ENCODE results near the gene NCKAP5. TPM values are rescaled to one million over a fixed set of nuclear protein-coding genes. Genes with fewer than 3 reads are reported as not detected.

Gene NCKAP5
- total and polyA plus RNA-seq, 2 experiments from 2014 or later, result 0.65 to 0.86 TPM

DNA sequence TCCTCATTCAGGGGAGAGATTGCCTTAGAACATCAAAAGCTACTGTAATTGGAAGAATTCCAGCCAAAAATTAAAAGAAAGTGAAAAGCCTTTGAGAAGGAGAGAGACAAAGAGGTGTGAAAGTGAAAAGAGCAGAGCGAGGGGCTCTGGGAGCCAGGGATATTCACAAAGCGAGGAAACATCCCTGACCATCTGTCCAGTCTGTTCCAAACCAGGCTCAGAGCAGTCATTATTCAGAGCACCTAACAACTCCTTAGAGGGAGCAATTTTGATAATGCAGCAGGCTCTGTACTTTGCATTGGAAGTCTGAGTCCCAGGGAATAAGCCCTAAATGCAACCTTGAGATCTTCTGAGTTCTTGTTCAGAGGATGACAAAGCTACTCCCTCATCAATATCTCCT lies 779.2 kb downstream of the NCKAP5 start:
- Histone ChIP-seq H3K4me3 (no peak overlapping the region), H3K4me2 (ENCODE audit: unreplicated experiment) (no peak overlapping the region), H3K9me2 (ENCODE audit: insufficient read depth) (no peaks in the 10 kb centered on the region), H3F3A (ENCODE audit: insufficient read depth) (no peaks in the 10 kb centered on the region), H3K9ac (no peak overlapping the region), H3K36me3 (ENCODE audit: low read depth) (no peaks in the 10 kb centered on the region), H3K27me3 (replicated peaks; ENCODE audit: insufficient read depth) (no peaks in the 10 kb centered on the region), H2AFZ (no peak overlapping the region), H4K20me1 (ENCODE audit: insufficient read depth) (no peaks in the 10 kb centered on the region), H3K79me2 (ENCODE audit: insufficient read depth) (no peaks in the 10 kb centered on the region), H3K9me3 (ENCODE audit: low read depth) (no peaks in the 10 kb centered on the region), H3K4me1 (ENCODE audit: insufficient read depth) (no peaks in the 10 kb centered on the region), H3K27ac (no peak overlapping the region)
- 58 to 74% methylated on average over 2 of the region's 2 CpGs for WGBS, 2 experiments (ENCODE audit: low coverage in 1 of 2, low lambda C conversion rate in 2 of 2, missing lambda C conversion rate in 2 of 2)
- DNase-seq, result no peak
- in situ Hi-C loops (cut with MboI), result no loop called here
- TF ChIP-seq EZH2phosphoT487 (IDR thresholded peaks at IDR 0.05; ENCODE audit: insufficient read depth, low read depth), result no peak
- no peak for TF ChIP-seq EZH2 (IDR thresholded peaks at IDR 0.05; ENCODE audit: insufficient read depth, poor library complexity, severe bottlenecking)

DNA sequence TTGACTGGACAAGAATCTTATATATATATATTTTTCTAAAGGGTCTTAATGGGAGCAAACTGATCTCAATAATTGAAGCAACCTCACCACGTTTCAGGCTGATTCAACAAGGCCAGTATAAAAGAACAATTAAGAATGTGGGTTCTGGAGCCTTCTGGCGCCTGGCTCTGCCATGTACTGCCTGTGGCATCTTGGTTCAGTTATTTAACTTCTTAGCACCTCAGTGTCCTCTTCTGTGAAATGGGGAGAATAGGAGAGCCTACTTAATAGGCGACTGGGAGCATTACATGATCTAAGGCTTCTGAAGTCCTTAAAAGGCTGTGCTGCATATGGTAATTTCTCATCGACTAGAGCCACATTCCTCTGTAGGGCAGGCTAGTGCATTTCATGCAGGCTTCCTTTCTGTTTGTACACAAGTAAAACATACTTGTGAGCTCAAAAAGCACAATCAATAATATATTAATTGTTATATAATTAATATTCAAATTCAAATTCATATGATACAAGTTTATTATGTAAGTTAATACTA lies 779.9 kb downstream of the NCKAP5 start:
- Histone ChIP-seq H4K20me1 (ENCODE audit: insufficient read depth) (no peaks in the 10 kb centered on the region), H3K27me3 (replicated peaks; ENCODE audit: insufficient read depth) (no peaks in the 10 kb centered on the region)
- 24 to 35% methylated on average over 4 of the region's 4 CpGs for WGBS, 2 experiments (ENCODE audit: low coverage in 1 of 2, low lambda C conversion rate in 2 of 2, missing lambda C conversion rate in 2 of 2)

DNA sequence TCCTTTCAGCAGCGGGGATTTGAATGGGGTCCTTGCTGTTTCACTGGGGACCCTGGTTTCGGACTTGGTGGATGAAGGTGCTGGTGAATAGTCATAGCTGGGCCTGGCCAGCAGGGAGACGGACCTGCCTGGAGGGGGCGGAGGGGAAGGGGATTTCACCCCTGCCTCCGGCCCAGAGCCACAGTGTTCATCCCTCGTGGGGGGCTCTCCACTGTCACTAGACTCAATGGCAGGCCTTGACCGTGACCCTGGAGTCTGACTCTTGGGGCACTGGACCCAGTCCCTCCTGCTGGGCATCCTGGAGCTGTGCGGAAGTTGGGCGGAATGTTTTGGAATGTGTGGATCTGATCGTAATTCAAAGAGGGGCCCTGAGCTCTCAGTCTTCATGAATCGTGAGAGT lies 784.4 kb downstream of the NCKAP5 start:
- Histone ChIP-seq H3K36me3 (ENCODE audit: low read depth) (no peaks in the 10 kb centered on the region), H3K4me1 (ENCODE audit: insufficient read depth) (no peaks in the 10 kb centered on the region), H3K4me3 (no peak overlapping the region), H3K9me2 (ENCODE audit: insufficient read depth) (no peaks in the 10 kb centered on the region), H3K79me2 (ENCODE audit: insufficient read depth) (no peaks in the 10 kb centered on the region), H3K9me3 (ENCODE audit: low read depth) (no peaks in the 10 kb centered on the region), H4K20me1 (ENCODE audit: insufficient read depth) (no peaks in the 10 kb centered on the region), H3K27me3 (replicated peaks; ENCODE audit: insufficient read depth) (no peaks in the 10 kb centered on the region), H2AFZ (no peak overlapping the region), H3K4me2 (ENCODE audit: unreplicated experiment) (no peak overlapping the region), H3K9ac (no peak overlapping the region), H3K27ac (no peak overlapping the region), H3F3A (ENCODE audit: insufficient read depth) (no peaks in the 10 kb centered on the region)
- DNase-seq, result no peak
- in situ Hi-C loops (cut with MboI), result no loop called here
- TF ChIP-seq EZH2phosphoT487 (IDR thresholded peaks at IDR 0.05; ENCODE audit: insufficient read depth, low read depth) (no peak), EZH2 (IDR thresholded peaks at IDR 0.05; ENCODE audit: insufficient read depth, poor library complexity, severe bottlenecking) (no peak)
- WGBS, 2 experiments (ENCODE audit: low coverage in 1 of 2, low lambda C conversion rate in 2 of 2, missing lambda C conversion rate in 2 of 2), result 66 to 71% methylated on average over 11 of the region's 11 CpGs

More for the DNA sequence above, 779.9 kb downstream of the NCKAP5 start:
- Histone ChIP-seq H3K4me3 (no peak overlapping the region), H3K4me2 (ENCODE audit: unreplicated experiment) (no peak overlapping the region), H2AFZ (no peak overlapping the region), H3K4me1 (ENCODE audit: insufficient read depth) (no peaks in the 10 kb centered on the region), H3F3A (ENCODE audit: insufficient read depth) (no peaks in the 10 kb centered on the region), H3K9me3 (ENCODE audit: low read depth) (no peaks in the 10 kb centered on the region), H3K27ac (no peak overlapping the region), H3K79me2 (ENCODE audit: insufficient read depth) (no peaks in the 10 kb centered on the region), H3K36me3 (ENCODE audit: low read depth) (no peaks in the 10 kb centered on the region), H3K9ac (no peak overlapping the region), H3K9me2 (ENCODE audit: insufficient read depth) (no peaks in the 10 kb centered on the region)
- DNase-seq, result no peak
- in situ Hi-C loops (cut with MboI), result no loop called here
- TF ChIP-seq EZH2 (IDR thresholded peaks at IDR 0.05; ENCODE audit: insufficient read depth, poor library complexity, severe bottlenecking), result no peak
- no peak for TF ChIP-seq EZH2phosphoT487 (IDR thresholded peaks at IDR 0.05; ENCODE audit: insufficient read depth, low read depth)

DNA sequence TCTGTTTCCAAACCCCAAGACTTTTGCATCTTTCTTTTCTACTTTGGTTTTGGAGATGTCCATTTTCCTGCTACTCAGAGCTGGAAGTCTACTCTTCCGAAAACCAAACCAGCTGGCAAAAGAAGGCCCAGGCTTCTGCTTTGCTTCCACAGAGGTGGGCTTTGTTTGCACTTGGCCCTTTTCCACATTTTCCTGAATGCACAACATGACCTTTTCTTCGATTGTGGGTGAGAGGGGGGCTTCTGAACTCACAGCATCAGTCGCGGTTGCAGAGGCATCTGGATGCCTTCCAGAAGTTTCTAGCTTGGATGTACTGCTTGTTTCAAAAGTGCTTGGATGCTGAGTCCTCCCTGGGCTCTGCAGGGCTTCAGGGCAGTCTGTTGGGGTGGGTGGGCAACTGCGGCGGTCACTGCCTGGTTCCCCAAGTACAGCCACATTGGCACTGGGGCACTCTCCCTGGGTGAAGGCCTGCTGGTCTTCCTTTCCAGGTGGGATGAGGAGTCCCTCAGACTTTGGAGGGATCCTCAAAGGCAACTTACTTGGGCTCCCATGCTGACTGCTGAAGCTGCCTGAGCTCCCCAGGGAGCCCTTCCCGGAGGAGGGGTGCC lies 786.0 kb downstream of the NCKAP5 start:
- no peaks in the 10 kb centered on the region for H3K4me1 ChIP-seq (ENCODE audit: insufficient read depth)
- in situ Hi-C loops (cut with MboI), result no loop called here
- H3K27ac ChIP-seq, result no peak overlapping the region

More for the DNA sequence above, 786.0 kb downstream of the NCKAP5 start:
- H3F3A ChIP-seq (ENCODE audit: insufficient read depth), result no peaks in the 10 kb centered on the region
- H3K9ac ChIP-seq, result no peak overlapping the region
- no peaks in the 10 kb centered on the region for H3K36me3 ChIP-seq (ENCODE audit: low read depth)
- no peak for DNase-seq
- H3K79me2 ChIP-seq (ENCODE audit: insufficient read depth), result no peaks in the 10 kb centered on the region
- H3K9me2 ChIP-seq (ENCODE audit: insufficient read depth), result no peaks in the 10 kb centered on the region
- H4K20me1 ChIP-seq (ENCODE audit: insufficient read depth), result no peaks in the 10 kb centered on the region
- WGBS, 2 experiments (ENCODE audit: low coverage in 1 of 2, low lambda C conversion rate in 2 of 2, missing lambda C conversion rate in 2 of 2), result 62 to 66% methylated on average over 7 of the region's 7 CpGs
- H3K27me3 ChIP-seq (replicated peaks; ENCODE audit: insufficient read depth), result no peaks in the 10 kb centered on the region
- no peak for TF ChIP-seq EZH2phosphoT487 (IDR thresholded peaks at IDR 0.05; ENCODE audit: insufficient read depth, low read depth)
- H3K4me2 ChIP-seq (ENCODE audit: unreplicated experiment), result no peak overlapping the region
- H3K9me3 ChIP-seq (ENCODE audit: low read depth), result no peaks in the 10 kb centered on the region
- H3K4me3 ChIP-seq, result no peak overlapping the region
- no peak overlapping the region for H2AFZ ChIP-seq

All from GM23248 (cell line).